Activated T-cell treated with anti-CD3 and anti-CD28 coated beads, Interleukin-2, amount 50 U/mL, for 24 hours (primary cell): ENCODE results near the gene ZNF708.
"Not testable (repeated sequence)": the region's sequence is repeated elsewhere in the genome, so short reads cannot be mapped to it uniquely, and the experiment has no call there.

Experiments
- DNase-seq: peaks from one replicate; pipeline ENCODE4 v3.0.0-alpha.2; 2020
- H3K27ac Mint-ChIP-seq: 2 replicates; pipeline ENCODE4 v1.8.0; 2020; ENCODE audit warnings: mild to moderate bottlenecking, mixed read lengths
- H3K27me3 Mint-ChIP-seq: 2 replicates; pipeline ENCODE4 v1.8.0; 2020; ENCODE audit warnings: mixed read lengths
- H3K36me3 Mint-ChIP-seq: 2 replicates; pipeline ENCODE4 v1.8.0; 2020; ENCODE audit warnings: low read depth, mixed read lengths
- H3K4me1 Mint-ChIP-seq: 2 replicates; pipeline ENCODE4 v1.8.0; 2020; ENCODE audit warnings: low read depth, mixed read lengths
- H3K4me3 Mint-ChIP-seq: 2 replicates; pipeline ENCODE4 v1.8.0; 2020; ENCODE audit warnings: mild to moderate bottlenecking, moderate library complexity, mixed read lengths
- H3K9me3 Mint-ChIP-seq: 2 replicates; pipeline ENCODE4 v1.8.0; 2020; ENCODE audit warnings: mixed read lengths

ZNF708 gene

DNA sequence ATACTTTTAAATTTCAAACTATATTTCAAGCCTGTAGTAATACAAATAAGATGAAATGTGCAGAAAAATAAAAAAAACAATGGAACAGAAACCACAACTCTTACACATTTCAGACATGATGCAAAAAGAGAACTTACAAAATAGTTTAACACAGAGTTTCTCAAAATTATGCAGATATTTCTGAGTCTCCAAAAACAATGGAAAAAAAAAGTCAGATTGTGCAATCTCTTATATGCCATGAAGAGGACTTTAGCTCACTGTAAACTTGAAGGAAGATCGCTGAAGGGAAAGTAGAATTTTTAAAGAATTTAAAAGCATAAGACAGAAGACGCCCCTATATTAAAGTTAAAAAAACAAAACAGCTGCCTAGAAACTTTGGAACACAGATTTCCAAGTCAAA, 20.4 kb downstream of the ZNF708 start:
- peaks cover 16% of the 10 kb centered on the region for H3K9me3 Mint-ChIP-seq
- H3K4me1 Mint-ChIP-seq = peaks cover 26% of the 10 kb centered on the region
- no peak overlapping the region for H3K27ac Mint-ChIP-seq
- DNase-seq = no peak
- H3K4me3 Mint-ChIP-seq = no peak overlapping the region
- no peaks in the 10 kb centered on the region for H3K27me3 Mint-ChIP-seq
- H3K36me3 Mint-ChIP-seq = peaks cover 87% of the 10 kb centered on the region

DNA sequence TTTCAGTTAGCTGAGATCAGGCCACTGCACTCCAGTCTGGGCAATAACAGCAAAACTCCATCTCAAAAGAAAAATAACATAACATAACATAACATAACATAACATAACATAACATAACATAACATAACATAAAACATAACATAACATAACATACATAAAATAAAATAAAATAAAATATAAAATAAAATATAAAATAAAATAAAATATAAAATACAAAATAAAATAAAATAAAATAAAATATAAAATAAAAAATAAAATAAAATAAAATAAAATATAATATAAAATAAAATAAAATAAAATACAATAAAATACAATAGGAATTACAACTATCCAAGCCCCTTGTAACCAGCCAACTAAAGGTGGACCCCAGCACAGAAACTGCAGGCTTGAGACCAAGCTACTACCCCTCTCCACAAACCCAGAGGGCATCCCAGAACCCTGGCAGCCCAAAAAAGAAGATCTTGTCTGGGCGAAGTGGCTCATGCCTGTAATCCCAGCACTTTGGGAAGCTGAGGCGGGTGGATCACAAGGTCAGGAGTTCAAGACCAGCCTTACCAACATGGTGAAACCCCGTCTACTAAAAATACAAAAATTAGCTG, 22.2 kb downstream of the ZNF708 start:
- H3K27ac Mint-ChIP-seq, H3K4me3 Mint-ChIP-seq, DNase-seq, H3K27me3 Mint-ChIP-seq: not testable (repeated sequence)
- peaks cover 84% of the 10 kb centered on the region for H3K36me3 Mint-ChIP-seq
- peaks cover 13% of the 10 kb centered on the region for H3K9me3 Mint-ChIP-seq
- H3K4me1 Mint-ChIP-seq = peaks cover 15% of the 10 kb centered on the region

DNA sequence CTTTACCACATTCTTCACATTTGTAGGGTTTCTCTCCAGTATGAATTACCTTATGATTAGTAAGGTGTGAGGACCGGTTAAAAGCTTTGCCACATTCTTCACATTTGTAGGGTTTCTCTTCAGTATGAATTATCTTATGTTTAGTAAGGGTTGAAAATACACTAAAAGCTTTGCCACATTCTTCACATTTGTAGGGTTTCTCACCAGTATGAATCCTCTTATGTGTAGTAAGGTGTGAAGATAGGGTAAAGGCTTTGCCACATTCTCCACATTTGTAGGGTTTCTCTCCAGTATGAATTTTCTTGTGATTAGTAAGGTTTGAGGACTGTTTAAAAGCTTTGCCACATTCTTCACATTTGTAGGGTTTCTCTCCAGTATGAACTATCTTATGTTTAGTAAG, 35.4 kb downstream of the ZNF708 start:
- not testable (repeated sequence) for H3K4me3 Mint-ChIP-seq, H3K4me1 Mint-ChIP-seq, DNase-seq, H3K27me3 Mint-ChIP-seq, H3K27ac Mint-ChIP-seq
- H3K9me3 Mint-ChIP-seq = peaks cover 37% of the 10 kb centered on the region
- H3K36me3 Mint-ChIP-seq = peaks cover 82% of the 10 kb centered on the region

DNA sequence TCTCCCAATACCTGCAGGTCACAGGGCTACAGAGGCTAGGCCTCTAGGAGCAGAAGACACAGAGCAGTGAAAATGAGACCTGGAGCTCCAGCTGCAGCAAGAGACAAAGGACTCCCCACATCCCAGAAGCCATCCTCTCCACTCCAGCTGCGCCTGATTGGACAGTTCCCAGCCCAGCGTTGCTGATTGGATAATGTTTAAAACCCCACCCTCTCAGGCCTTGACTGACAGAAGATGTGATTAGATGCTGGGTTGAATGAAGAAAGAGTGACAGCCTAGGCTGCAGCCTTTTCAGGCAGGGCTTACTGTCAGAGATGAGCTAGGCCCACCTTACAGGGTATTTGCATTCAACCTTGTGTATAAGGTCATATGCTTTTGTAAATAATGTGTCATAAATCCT, 59.4 kb downstream of the ZNF708 start:
- DNase-seq = no peak
- no peaks in the 10 kb centered on the region for H3K27me3 Mint-ChIP-seq
- H3K4me1 Mint-ChIP-seq = no peaks in the 10 kb centered on the region
- peaks cover 43% of the 10 kb centered on the region for H3K9me3 Mint-ChIP-seq
- H3K4me3 Mint-ChIP-seq = no peak overlapping the region
- no peak overlapping the region for H3K27ac Mint-ChIP-seq
- H3K36me3 Mint-ChIP-seq = no peaks in the 10 kb centered on the region

DNA sequence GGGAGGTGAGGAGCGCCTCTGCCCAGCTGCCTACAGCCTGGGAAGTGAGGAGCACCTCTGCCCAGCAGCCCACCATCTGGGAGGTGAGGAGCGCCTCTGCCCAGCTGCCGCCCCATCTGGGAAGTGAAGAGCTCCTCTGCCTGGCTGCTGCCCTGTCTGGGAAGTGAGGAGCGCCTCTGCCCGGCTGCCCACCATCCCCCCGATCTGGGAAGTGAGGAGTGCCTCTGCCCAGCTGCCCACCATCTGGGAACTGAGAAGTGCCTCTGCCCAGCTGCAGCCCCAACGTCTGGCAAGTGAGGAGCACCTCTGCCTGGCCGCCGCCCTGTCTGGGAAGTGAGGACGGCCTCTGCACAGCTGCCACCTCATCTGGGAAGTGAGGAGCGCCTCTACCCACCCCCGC, 64.3 kb downstream of the ZNF708 start:
- no peaks in the 10 kb centered on the region for H3K36me3 Mint-ChIP-seq
- DNase-seq = no peak
- H3K4me3 Mint-ChIP-seq = no peak overlapping the region
- H3K4me1 Mint-ChIP-seq = no peaks in the 10 kb centered on the region
- H3K27me3 Mint-ChIP-seq = no peaks in the 10 kb centered on the region
- peaks cover 16% of the 10 kb centered on the region for H3K9me3 Mint-ChIP-seq
- H3K27ac Mint-ChIP-seq = no peak overlapping the region

DNA sequence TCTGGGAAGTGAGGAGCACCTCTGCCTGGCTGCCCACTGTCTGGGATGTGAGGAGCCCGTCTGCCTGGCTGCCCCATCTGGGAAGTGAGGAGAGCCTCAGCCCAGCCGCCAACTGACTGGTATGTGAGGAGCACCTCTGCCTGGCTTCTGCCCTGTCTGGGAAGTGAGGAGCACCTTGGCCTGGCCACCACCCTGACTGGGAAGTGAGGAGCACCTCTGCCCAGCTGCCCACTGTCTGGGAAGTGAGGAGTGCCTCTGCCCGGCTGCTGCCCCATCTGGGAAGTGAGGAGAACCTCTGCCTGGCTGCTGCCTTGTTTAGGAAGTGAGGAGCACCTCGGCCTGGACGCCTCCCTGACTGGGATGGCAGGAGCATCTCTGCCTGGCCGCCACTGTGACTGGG, 64.8 kb downstream of the ZNF708 start:
- no peak overlapping the region for H3K27ac Mint-ChIP-seq

DNA sequence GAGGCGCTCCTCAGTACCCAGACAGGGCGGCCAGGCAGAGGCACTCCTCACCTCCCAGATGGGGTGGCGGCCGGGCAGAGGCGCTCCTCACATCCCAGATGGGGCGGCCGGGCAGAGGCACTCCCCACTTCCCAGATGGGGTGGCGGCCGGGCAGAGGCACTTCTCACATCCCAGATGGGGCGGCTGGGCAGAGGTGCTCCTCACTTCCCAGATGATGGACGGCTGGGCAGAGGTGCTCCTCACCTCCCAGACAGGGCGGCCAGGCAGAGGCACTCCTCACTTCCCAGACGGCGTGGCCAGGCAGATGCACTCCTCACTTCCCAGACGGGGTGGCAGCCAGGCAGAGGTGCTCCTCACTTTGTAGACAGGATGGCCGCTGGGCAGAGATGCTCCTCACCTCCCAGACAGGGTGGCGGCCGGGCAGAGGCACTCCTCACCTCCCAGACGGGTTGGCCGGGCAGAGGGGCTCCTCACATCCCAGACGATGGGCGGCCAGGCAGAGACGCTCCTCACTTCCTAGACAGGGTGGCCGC, 68.3 kb downstream of the ZNF708 start:
- not testable (repeated sequence) for H3K27ac Mint-ChIP-seq, H3K36me3 Mint-ChIP-seq, DNase-seq, H3K9me3 Mint-ChIP-seq, H3K4me1 Mint-ChIP-seq, H3K27me3 Mint-ChIP-seq, H3K4me3 Mint-ChIP-seq

More for the DNA sequence above, 64.8 kb downstream of the ZNF708 start:
- Mint-ChIP-seq H3K27me3 (no peaks in the 10 kb centered on the region), H3K36me3 (no peaks in the 10 kb centered on the region), H3K9me3 (peaks cover 16% of the 10 kb centered on the region), H3K4me1 (no peaks in the 10 kb centered on the region), H3K4me3 (no peak overlapping the region)
- DNase-seq = no peak

DNA sequence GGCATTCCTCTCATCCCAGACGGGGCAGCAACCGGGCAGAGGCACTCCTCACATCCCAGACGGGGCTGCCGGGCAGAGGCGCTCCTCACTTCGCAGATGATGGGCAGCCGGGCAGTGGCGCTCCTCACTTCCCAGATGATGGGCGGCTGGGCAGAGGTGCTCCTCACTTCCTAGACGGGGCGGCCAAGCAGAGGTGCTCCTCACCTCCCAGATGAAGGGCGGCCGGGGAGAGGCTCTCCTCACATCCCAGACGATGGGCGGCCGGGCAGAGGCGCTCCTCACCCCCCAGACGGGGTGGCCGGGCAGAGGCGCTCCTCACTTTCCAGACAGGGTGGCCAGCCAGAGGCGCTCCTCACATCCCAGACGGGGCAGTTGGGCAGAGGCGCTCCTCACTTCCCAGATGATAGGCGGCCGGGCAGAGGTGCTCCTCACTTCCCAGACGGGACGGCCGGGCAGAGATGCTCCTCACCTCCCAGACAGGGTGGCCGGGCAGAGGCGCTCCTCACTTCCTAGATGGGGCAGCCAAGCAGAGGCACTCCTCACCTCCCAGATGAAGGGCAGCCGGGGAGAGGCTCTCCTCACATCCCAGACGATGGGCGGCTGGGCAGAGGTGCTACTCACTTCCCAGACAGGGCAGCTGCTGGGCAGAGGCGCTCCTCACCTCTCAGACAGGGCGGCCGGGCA, 68.9 kb downstream of the ZNF708 start:
- H3K4me1 Mint-ChIP-seq = no peaks in the 10 kb centered on the region
- no peak for DNase-seq
- H3K36me3 Mint-ChIP-seq = no peaks in the 10 kb centered on the region
- H3K27ac Mint-ChIP-seq = no peak overlapping the region
- H3K27me3 Mint-ChIP-seq = no peaks in the 10 kb centered on the region
- H3K9me3 Mint-ChIP-seq = peaks cover 6% of the 10 kb centered on the region
- no peak overlapping the region for H3K4me3 Mint-ChIP-seq

DNA sequence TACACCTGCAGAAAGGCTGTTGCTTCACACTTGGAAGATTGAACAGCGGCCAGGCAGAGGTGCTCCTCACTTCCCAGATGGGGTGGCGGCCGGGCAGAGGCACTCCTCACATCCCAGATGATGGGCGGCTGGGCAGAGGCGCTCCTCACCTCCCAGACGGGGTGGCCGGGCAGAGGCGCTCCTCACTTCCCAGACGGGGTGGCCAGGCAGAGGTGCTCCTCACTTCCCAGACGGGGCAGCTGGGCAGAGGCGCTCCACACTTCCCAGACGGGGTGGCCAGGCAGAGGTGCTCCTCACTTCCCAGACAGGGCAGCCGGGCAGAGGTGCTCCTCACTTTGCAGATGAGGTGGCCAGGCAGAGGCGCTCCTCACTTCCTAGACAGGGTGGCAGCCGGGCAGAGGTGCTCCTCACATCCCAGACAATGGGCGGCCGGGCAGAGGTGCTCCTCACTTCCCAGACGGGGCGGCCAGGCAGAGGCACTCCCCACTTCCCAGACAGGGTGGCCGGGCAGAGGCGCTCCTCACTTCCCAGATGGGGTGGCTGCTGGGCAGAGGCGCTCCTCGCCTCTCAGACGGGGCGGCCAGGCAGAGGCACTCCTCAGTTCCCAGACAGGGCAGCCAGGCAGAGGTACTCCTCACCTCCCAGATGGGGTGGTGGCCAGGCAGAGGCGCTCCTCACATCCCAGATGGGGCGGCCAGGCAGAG, 69.6 kb downstream of the ZNF708 start:
- not testable (repeated sequence) for H3K4me1 Mint-ChIP-seq, H3K4me3 Mint-ChIP-seq, DNase-seq, H3K36me3 Mint-ChIP-seq, H3K27ac Mint-ChIP-seq, H3K27me3 Mint-ChIP-seq, H3K9me3 Mint-ChIP-seq

DNA sequence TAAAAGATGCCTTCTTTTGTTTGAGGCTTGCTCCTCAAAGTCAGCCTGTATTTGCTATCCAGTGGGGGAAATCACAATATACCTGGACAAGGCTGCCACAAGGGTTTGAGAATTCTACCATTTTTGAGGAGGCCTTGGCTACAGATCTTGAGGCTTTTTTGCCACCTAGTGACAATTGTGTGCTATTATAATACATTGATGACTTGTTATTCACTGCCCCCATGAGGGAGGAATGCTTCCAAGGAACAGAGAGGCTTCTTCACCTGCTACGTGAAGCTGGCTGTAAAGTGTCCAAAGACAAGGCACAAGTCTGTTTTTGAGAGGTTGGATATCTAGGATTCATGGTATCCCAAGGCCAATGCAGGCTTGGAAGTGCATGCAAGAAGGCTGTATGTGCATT, 72.5 kb downstream of the ZNF708 start:
- DNase-seq = no peak
- Mint-ChIP-seq H3K4me1 (no peaks in the 10 kb centered on the region), H3K27ac (no peak overlapping the region), H3K9me3 (no peaks in the 10 kb centered on the region), H3K4me3 (no peak overlapping the region), H3K27me3 (no peaks in the 10 kb centered on the region), H3K36me3 (no peaks in the 10 kb centered on the region)
